ENCODE results near the gene TNS3.

The TNS3 gene

GRCh38 chr7:47556511-47557180 is 25.3 kb downstream of the TNS3 start:
- H3K4me3 ChIP-seq (ENCODE audit: low read depth, low read length), result no peak overlapping the region
- TF ChIP-seq POLR2A (IDR thresholded peaks at IDR 0.05; ENCODE audit: extremely low read depth, insufficient read length), result no peak
- TF ChIP-seq CTCF (IDR thresholded peaks at IDR 0.05; ENCODE audit: low read depth, low read length), result no peak
- TF ChIP-seq MYC (IDR thresholded peaks at IDR 0.05; ENCODE audit: low read depth, low read length), result no peak
- TF ChIP-seq MAX (IDR thresholded peaks at IDR 0.05; ENCODE audit: low read depth, low read length), result no peak
- peak; percentile 44 for DNase-seq (ENCODE audit: low read depth)

- DNase-seq (ENCODE audit: low read depth), result no peak
- TF ChIP-seq MAX (IDR thresholded peaks at IDR 0.05; ENCODE audit: low read depth, low read length), result no peak
- no peak for TF ChIP-seq POLR2A (IDR thresholded peaks at IDR 0.05; ENCODE audit: extremely low read depth, insufficient read length)
- TF ChIP-seq CTCF (IDR thresholded peaks at IDR 0.05; ENCODE audit: low read depth, low read length), result no peak
- TF ChIP-seq MYC (IDR thresholded peaks at IDR 0.05; ENCODE audit: low read depth, low read length), result no peak
- H3K4me3 ChIP-seq (ENCODE audit: low read depth, low read length), result no peak overlapping the region
Measured at GRCh38 chr7:47553309-47553708, 28.6 kb downstream of the TNS3 start.

- TF ChIP-seq POLR2A (IDR thresholded peaks at IDR 0.05; ENCODE audit: extremely low read depth, insufficient read length) (no peak), MAX (IDR thresholded peaks at IDR 0.05; ENCODE audit: low read depth, low read length) (no peak), CTCF (IDR thresholded peaks at IDR 0.05; ENCODE audit: low read depth, low read length) (no peak), MYC (IDR thresholded peaks at IDR 0.05; ENCODE audit: low read depth, low read length) (no peak)
- H3K4me3 ChIP-seq (ENCODE audit: low read depth, low read length), result no peak overlapping the region
- DNase-seq (ENCODE audit: low read depth), result no peak
Measured at GRCh38 chr7:47552621-47553020, 29.3 kb downstream of the TNS3 start.

- no peak overlapping the region for H3K4me3 ChIP-seq (ENCODE audit: low read depth, low read length)
- no peak for DNase-seq (ENCODE audit: low read depth)
- TF ChIP-seq MAX (IDR thresholded peaks at IDR 0.05; ENCODE audit: low read depth, low read length) (no peak), MYC (IDR thresholded peaks at IDR 0.05; ENCODE audit: low read depth, low read length) (no peak), CTCF (IDR thresholded peaks at IDR 0.05; ENCODE audit: low read depth, low read length) (no peak), POLR2A (IDR thresholded peaks at IDR 0.05; ENCODE audit: extremely low read depth, insufficient read length) (no peak)
Measured at GRCh38 chr7:47551668-47552440, 30.1 kb downstream of the TNS3 start.

GRCh38 chr7:47550788-47551470 is 31.0 kb downstream of the TNS3 start:
- DNase-seq (ENCODE audit: low read depth), result no peak
- H3K4me3 ChIP-seq (ENCODE audit: low read depth, low read length), result no peak overlapping the region
- TF ChIP-seq POLR2A (IDR thresholded peaks at IDR 0.05; ENCODE audit: extremely low read depth, insufficient read length) (no peak), CTCF (IDR thresholded peaks at IDR 0.05; ENCODE audit: low read depth, low read length) (no peak), MAX (IDR thresholded peaks at IDR 0.05; ENCODE audit: low read depth, low read length) (no peak), MYC (IDR thresholded peaks at IDR 0.05; ENCODE audit: low read depth, low read length) (no peak)
